CD4-positive, alpha-beta T cell (primary cell): ENCODE results near the gene GCN1. TPM values are rescaled to one million over a fixed set of nuclear protein-coding genes. Genes with fewer than 3 reads are reported as not detected.
A peak's percentile ranks its signal among the peaks of the same experiment; 100 is the strongest.

Source experiments
- ATAC-seq: fragments of 200-7000 bp; cut with Tn5 transposase; one replicate; pipeline ENCODE4 v1.10.0; 2022; ENCODE audit warnings: mild to moderate bottlenecking; ENCODE audit not compliant: poor library complexity
- CTCF ChIA-PET: fragments of 350-600 bp; sonication (Branson Sonifier 250); formaldehyde crosslinking; loops from one replicate; lab custom pipeline; 2021; ENCODE audit warnings: antibody characterized with exemption, inconsistent platforms; lab: Charles Lee
- POLR2A ChIA-PET: fragments of 350-600 bp; sonication (Branson Sonifier 250); formaldehyde crosslinking; loops from one replicate; lab custom pipeline; 2021; ENCODE audit warnings: antibody characterized with exemption, inconsistent platforms; lab: Charles Lee
- DNase-seq, 14 experiments: peaks; one replicate each; pipeline ENCODE4 v3.0.0-alpha.2; 2013 to 2020; ENCODE audit warnings: mixed read lengths in 2 of 14
- H3K27ac ChIP-seq, 2 donors: one replicate each; pipeline versions ENCODE4 v1.5.1 to v1.7.0; 2013; ENCODE audit warnings: low read length in 2 of 2, low read depth in 1 of 2, mild to moderate bottlenecking in 1 of 2
- H3K27me3 ChIP-seq, 2 experiments: 1 replicate in 1 of 2; 2 replicates in 1 of 2; pipeline versions ENCODE4 v1.6.1 to v1.7.0; 2013; ENCODE audit warnings: low read length in 2 of 2, control low read depth in 1 of 2, mild to moderate bottlenecking in 1 of 2, moderate library complexity in 1 of 2; ENCODE audit not compliant: insufficient read depth in 2 of 2, control insufficient read depth in 1 of 2
- H3K36me3 ChIP-seq: one replicate; pipeline ENCODE4 v1.6.1; 2013; ENCODE audit warnings: low read length, control low read depth; ENCODE audit not compliant: insufficient read depth
- H3K4me1 ChIP-seq: one replicate; pipeline ENCODE4 v1.6.1; 2013; ENCODE audit warnings: low read length, control low read depth; ENCODE audit not compliant: insufficient read depth
- H3K4me3 ChIP-seq: one replicate; pipeline ENCODE4 v1.5.1; 2013; ENCODE audit warnings: mild to moderate bottlenecking, low read length, moderate library complexity
- H3K9me3 ChIP-seq, 2 experiments: 1 replicate in 1 of 2; 2 replicates in 1 of 2; pipeline versions ENCODE4 v1.6.1 to v1.7.0; 2013; ENCODE audit warnings: low read length in 2 of 2, mild to moderate bottlenecking in 2 of 2, control low read depth in 1 of 2, moderate library complexity in 1 of 2; ENCODE audit not compliant: control insufficient read depth in 1 of 2, insufficient read depth in 1 of 2
- H3K27ac Mint-ChIP-seq: one replicate; pipeline ENCODE4 v1.8.0; 2020; ENCODE audit warnings: mixed read lengths
- H3K27me3 Mint-ChIP-seq: one replicate; pipeline ENCODE4 v1.8.0; 2021; ENCODE audit warnings: mixed read lengths
- H3K36me3 Mint-ChIP-seq: one replicate; pipeline ENCODE4 v1.8.0; 2021; ENCODE audit warnings: low read depth, mixed read lengths
- H3K4me1 Mint-ChIP-seq: one replicate; pipeline ENCODE4 v1.8.0; 2021; ENCODE audit warnings: low read depth, mixed read lengths
- H3K4me3 Mint-ChIP-seq: one replicate; pipeline ENCODE4 v1.8.0; 2020; ENCODE audit warnings: mild to moderate bottlenecking, mixed read lengths
- H3K9me3 Mint-ChIP-seq: one replicate; pipeline ENCODE4 v1.8.0; 2020; ENCODE audit warnings: mixed read lengths
- intact Hi-C, 2 experiments: fragments of 100-400 bp; cut with DNase I in 1 of 2; cut with micrococcal nuclease in 1 of 2; formaldehyde crosslinking; loops; one replicate each; pipeline versions ENCODE4 v1.15.1 to v1.9.0; 2023 to 2025; cut with DNase I, micrococcal nuclease
- polyA plus RNA-seq, 2 donors: library from polyadenylated mRNA; unstranded; fragments of 120-200 nt; gene quantifications; one replicate each; pipeline ENCODE4 v1.2.1, GENCODE V29; 2013
- total RNA-seq, 174 experiments: library from RNA in 2 of 174; stranded (reverse) in 2 of 174; gene quantifications; one replicate each; pipeline ENCODE4 v1.2.3 and lab custom pipeline; 2021 to 2026
- TF ChIP-seq, protein P1 (sequence below): fragments of 200-600 bp; IDR thresholded peaks from one replicate; pipeline ENCODE4 v1.8.0; 2022; ENCODE audit warnings: antibody characterized with exemption, mild to moderate bottlenecking

The GCN1 gene, protein sequence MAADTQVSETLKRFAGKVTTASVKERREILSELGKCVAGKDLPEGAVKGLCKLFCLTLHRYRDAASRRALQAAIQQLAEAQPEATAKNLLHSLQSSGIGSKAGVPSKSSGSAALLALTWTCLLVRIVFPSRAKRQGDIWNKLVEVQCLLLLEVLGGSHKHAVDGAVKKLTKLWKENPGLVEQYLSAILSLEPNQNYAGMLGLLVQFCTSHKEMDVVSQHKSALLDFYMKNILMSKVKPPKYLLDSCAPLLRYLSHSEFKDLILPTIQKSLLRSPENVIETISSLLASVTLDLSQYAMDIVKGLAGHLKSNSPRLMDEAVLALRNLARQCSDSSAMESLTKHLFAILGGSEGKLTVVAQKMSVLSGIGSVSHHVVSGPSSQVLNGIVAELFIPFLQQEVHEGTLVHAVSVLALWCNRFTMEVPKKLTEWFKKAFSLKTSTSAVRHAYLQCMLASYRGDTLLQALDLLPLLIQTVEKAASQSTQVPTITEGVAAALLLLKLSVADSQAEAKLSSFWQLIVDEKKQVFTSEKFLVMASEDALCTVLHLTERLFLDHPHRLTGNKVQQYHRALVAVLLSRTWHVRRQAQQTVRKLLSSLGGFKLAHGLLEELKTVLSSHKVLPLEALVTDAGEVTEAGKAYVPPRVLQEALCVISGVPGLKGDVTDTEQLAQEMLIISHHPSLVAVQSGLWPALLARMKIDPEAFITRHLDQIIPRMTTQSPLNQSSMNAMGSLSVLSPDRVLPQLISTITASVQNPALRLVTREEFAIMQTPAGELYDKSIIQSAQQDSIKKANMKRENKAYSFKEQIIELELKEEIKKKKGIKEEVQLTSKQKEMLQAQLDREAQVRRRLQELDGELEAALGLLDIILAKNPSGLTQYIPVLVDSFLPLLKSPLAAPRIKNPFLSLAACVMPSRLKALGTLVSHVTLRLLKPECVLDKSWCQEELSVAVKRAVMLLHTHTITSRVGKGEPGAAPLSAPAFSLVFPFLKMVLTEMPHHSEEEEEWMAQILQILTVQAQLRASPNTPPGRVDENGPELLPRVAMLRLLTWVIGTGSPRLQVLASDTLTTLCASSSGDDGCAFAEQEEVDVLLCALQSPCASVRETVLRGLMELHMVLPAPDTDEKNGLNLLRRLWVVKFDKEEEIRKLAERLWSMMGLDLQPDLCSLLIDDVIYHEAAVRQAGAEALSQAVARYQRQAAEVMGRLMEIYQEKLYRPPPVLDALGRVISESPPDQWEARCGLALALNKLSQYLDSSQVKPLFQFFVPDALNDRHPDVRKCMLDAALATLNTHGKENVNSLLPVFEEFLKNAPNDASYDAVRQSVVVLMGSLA (N-terminal part only)
- total RNA-seq (100 to 1,000 TPM; 121 to 128 TPM), total RNA-seq (lab: John Stamatoyannopoulos, UW) (205 to 626 (median 327) reads per million in 172 experiments)
- 37.6 TPM for polyA plus RNA-seq (2013, experiment 1 of 2)
- polyA plus RNA-seq (2013, experiment 2 of 2), result 46.9 TPM

DNA sequence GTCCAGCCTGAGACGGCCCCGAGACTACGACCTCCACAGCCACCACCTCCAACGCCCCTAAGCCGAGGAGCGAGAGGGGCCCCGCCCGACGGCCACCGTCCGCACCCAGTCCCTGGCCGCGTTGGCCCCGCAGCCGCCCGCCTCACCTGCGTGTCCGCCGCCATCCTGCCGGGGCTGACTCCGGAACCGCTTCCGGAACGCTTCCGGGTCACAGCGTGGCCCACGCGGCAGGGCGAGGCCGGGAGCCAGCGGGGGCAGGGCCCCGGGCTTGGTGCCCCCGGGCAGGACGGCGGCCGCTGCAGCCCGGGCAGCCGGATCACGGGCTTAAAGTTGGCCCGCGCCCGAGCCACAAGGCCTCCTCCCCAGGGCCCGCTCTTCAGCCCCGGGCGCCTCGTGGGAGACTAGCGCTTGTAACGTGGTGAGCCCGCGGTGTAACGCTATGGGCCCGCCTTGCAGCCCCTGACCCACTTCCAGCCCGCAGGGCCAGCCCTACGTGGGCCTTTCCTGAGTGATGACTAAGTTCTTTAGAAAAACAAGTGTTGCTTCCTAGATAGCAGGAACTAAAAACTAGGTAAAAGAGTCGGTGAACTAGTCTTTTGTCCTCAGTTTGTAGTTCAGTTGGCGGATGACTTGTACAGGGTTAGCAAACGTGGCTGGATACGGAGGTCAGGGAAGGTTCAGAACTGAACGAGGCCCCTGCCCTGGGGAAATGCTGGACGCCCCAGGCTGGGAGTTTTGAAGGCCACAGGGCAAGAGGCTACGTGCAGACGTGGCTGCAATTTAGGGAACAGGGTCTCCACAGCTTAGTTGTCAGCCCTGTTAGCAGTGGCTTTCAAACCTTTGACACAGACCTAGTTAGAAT lies at the start of gene GCN1:
Gene GCN1 (minus strand): TSS at position 182 of the 862 bp plus-strand sequence. CDS start 18 bp downstream, at position 164.
- Mint-ChIP-seq H3K27ac (peak within 1 kb of the TSS; percentile 98), H3K9me3 (no peaks in the 10 kb centered on the region), H3K27me3 (no peaks in the 10 kb centered on the region), H3K4me3 (peak within 1 kb of the TSS; percentile 95), H3K4me1 (peaks cover 45% of the 10 kb centered on the region), H3K36me3 (peaks cover 72% of the 10 kb centered on the region)
- Histone ChIP-seq H3K36me3 (peaks cover 57% of the 10 kb centered on the region), H3K9me3 (no peaks in the 10 kb centered on the region), H3K4me3 (peak within 1 kb of the TSS; percentile 64), H3K27me3 (no peaks in the 10 kb centered on the region), H3K27ac (peak within 1 kb of the TSS; percentile 75 to 86), H3K4me1 (peaks cover 49% of the 10 kb centered on the region)
- intact Hi-C loops, result loop anchor here in 1 of 2 experiments (5.0 to 10.0 kb wide), 4 partner anchors 77 to 490 kb away; partner anchors contain the start of genes BICDL1, MLEC, RAB35 and SRSF9
- peak; percentile 88 for ATAC-seq
- ChIA-PET POLR2A (interaction anchor here (0.9 to 1.5 kb wide), 4 partner anchors 26 to 97 kb away, joined by 3 to 7 read pairs (median 3); partner anchors contain the start of gene RNU4-2), CTCF (interaction anchor here (1.7 kb wide), 1 partner anchor 107 kb away, joined by 5 read pairs; the partner anchor contains the start of gene SIRT4)
- DNase-seq, result peak; percentile 75 to 92 (median 86)
- TF ChIP-seq, protein P1, sequence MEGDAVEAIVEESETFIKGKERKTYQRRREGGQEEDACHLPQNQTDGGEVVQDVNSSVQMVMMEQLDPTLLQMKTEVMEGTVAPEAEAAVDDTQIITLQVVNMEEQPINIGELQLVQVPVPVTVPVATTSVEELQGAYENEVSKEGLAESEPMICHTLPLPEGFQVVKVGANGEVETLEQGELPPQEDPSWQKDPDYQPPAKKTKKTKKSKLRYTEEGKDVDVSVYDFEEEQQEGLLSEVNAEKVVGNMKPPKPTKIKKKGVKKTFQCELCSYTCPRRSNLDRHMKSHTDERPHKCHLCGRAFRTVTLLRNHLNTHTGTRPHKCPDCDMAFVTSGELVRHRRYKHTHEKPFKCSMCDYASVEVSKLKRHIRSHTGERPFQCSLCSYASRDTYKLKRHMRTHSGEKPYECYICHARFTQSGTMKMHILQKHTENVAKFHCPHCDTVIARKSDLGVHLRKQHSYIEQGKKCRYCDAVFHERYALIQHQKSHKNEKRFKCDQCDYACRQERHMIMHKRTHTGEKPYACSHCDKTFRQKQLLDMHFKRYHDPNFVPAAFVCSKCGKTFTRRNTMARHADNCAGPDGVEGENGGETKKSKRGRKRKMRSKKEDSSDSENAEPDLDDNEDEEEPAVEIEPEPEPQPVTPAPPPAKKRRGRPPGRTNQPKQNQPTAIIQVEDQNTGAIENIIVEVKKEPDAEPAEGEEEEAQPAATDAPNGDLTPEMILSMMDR, result no peak

DNA sequence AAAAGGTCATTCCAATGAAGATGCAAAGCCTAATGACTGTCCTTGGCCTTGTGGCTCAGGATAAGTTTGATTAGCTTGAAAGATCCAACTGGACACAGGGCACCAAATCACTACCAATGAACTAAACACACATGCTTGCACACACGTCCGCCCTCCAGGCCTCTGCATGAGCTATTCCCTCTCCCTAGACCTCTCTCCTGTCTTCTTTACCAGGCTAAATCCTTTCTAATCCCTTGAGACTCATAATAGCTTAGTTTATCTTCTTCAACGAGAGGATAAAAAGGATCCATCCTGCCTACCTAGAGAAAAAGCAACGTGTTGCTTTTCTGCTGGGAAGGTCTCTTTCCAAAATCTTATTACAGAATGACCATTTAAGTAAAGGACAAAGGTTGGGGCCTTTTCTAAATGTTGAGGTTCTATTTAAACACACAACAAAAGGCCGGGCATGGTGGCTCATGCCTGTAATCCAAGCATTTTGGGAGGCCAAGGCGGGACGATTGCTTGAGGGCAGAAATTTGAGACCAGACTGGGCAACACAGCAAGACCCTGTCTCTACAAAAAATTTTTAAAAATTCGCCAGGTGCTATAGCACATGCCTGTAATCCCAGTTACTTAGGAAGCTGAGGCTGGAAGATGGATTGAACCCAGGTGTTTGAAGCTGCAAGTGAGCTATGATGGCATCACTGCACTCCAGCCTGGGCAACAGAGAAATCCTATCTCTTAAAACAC lies 48.6 kb upstream of the GCN1 start:
- Histone ChIP-seq H3K9me3 (no peaks in the 10 kb centered on the region), H3K4me3 (no peak overlapping the region), H3K27me3 (no peaks in the 10 kb centered on the region), H3K4me1 (peaks cover 82% of the 10 kb centered on the region), H3K27ac (no peak overlapping the region), H3K36me3 (peaks cover 28% of the 10 kb centered on the region)
- ChIA-PET CTCF (interaction anchor here (0.8 to 1.3 kb wide), 3 partner anchors 15 to 22 kb away, joined by 3 to 7 read pairs (median 5); partner anchors contain the start of gene PXN), POLR2A (interaction anchor here (0.9 to 1.2 kb wide), 7 partner anchors 9 to 49 kb away, joined by 3 to 6 read pairs (median 5); partner anchors contain the start of genes PXN, RNU4-1 and RPLP0)
- intact Hi-C loops, result no loop called here
- Mint-ChIP-seq H3K36me3 (peaks cover 44% of the 10 kb centered on the region), H3K27me3 (no peaks in the 10 kb centered on the region), H3K4me3 (no peak overlapping the region), H3K4me1 (peaks cover 78% of the 10 kb centered on the region), H3K27ac (no peak overlapping the region), H3K9me3 (no peaks in the 10 kb centered on the region)
- DNase-seq, result no peak
- no peak for ATAC-seq
- TF ChIP-seq, protein P1, result no peak
